Natural killer cell (primary cell): ENCODE results near the gene CDH6. TPM values are rescaled to one million over a fixed set of nuclear protein-coding genes. Genes with fewer than 3 reads are reported as not detected.

Source experiments
- ATAC-seq, 3 donors: fragments of 150-1000 bp in 2 of 3; fragments of 200-7000 bp in 1 of 3; cut with Tn5 transposase; 1 replicate in 1 of 3; 2 replicates in 2 of 3; pipeline ENCODE4 v1.10.0; 2021; ENCODE audit warnings: mild to moderate bottlenecking in 2 of 3, moderate library complexity in 2 of 3
- DNase-seq, 2 donors: peaks; one replicate each; pipeline versions ENCODE4 v3.0.0 to v3.0.0-alpha.2; 2013 to 2021; ENCODE audit warnings: mixed read lengths in 1 of 2
- H3K27ac ChIP-seq: one replicate; pipeline ENCODE4 v1.5.1; 2013; ENCODE audit warnings: mild to moderate bottlenecking, low read length
- H3K27me3 ChIP-seq: one replicate; pipeline ENCODE4 v1.6.1; 2013; ENCODE audit warnings: low read length; ENCODE audit not compliant: control insufficient read depth, insufficient read depth
- H3K36me3 ChIP-seq: one replicate; pipeline ENCODE4 v1.6.1; 2013; ENCODE audit warnings: low read length; ENCODE audit not compliant: control insufficient read depth, insufficient read depth
- H3K4me1 ChIP-seq: one replicate; pipeline ENCODE4 v1.6.1; 2013; ENCODE audit warnings: low read length; ENCODE audit not compliant: control insufficient read depth, insufficient read depth
- H3K4me3 ChIP-seq: one replicate; pipeline ENCODE4 v1.5.1; 2013; ENCODE audit warnings: low read length
- H3K9me3 ChIP-seq: one replicate; pipeline ENCODE4 v1.6.1; 2013; ENCODE audit warnings: low read length; ENCODE audit not compliant: control insufficient read depth, insufficient read depth
- H3K27ac Mint-ChIP-seq, 2 donors: one replicate each; pipeline ENCODE4 v1.8.0; 2022; ENCODE audit warnings: mild to moderate bottlenecking in 2 of 2, mixed read lengths in 2 of 2, moderate library complexity in 1 of 2
- H3K27me3 Mint-ChIP-seq, 2 donors: one replicate each; pipeline ENCODE4 v1.8.0; 2022; ENCODE audit warnings: low read depth in 2 of 2, mixed read lengths in 2 of 2
- H3K36me3 Mint-ChIP-seq: one replicate; pipeline ENCODE4 v1.8.0; 2022; ENCODE audit warnings: mixed read lengths
- H3K4me1 Mint-ChIP-seq, 2 donors: one replicate each; pipeline ENCODE4 v1.8.0; 2022; ENCODE audit warnings: mixed read lengths in 2 of 2
- H3K4me3 Mint-ChIP-seq: one replicate; pipeline ENCODE4 v1.8.0; 2022; ENCODE audit warnings: mild to moderate bottlenecking, moderate library complexity, mixed read lengths
- H3K9me3 Mint-ChIP-seq, 2 donors: one replicate each; pipeline ENCODE4 v1.8.0; 2022; ENCODE audit warnings: mixed read lengths in 2 of 2
- CTCF ChIP-seq: fragments of 200-600 bp; IDR thresholded peaks from one replicate; pipeline ENCODE4 v1.8.0; 2022; ENCODE audit warnings: antibody characterized with exemption
- WGBS: methylation state at CpG from one replicate; pipeline ENCODE4 v1.1.7; 2013; ENCODE audit warnings: missing lambda C conversion rate; ENCODE audit not compliant: insufficient coverage; 5-methylcytosine and 5-hydroxymethylcytosine counted together
- intact Hi-C: fragments of 100-400 bp; cut with micrococcal nuclease; formaldehyde crosslinking; loops from one replicate; pipeline ENCODE4 v1.14.2; 2022
- total RNA-seq, 4 donors: library from RNA; stranded (reverse); fragments of 120-200 nt in 1 of 4; gene quantifications; one replicate each; pipeline versions ENCODE4 v1.2.3 to v1.2.4, GENCODE V29; 2013 to 2022

The CDH6 gene
- total RNA-seq, 3 donors from 2014 or later (not counting 1 experiment from before 2014, with no cell fraction given) = not detected

DNA sequence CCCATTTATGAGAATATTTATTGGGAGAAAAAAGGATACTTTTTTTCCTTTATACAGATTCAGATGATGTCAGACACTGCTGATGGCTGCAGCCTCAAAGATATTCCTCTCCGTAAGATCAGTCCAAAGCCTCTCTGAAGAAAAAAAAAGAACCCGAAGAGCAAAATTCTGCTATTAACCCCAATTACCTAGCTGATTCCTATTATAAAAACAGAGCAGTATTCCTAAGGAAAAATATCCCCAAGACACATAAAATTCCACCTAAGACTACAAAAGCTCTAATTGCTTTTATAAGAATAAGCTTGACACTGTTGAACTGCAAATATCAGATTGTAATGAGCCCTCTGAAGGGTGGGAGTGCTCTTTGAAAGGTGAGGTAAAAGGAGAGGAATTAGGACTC is 138.7 kb downstream of the CDH6 start:
- intact Hi-C loops = no loop called here
- Histone ChIP-seq H3K4me3 (no peak overlapping the region), H3K36me3 (no peaks in the 10 kb centered on the region), H3K9me3 (no peaks in the 10 kb centered on the region), H3K27me3 (no peaks in the 10 kb centered on the region), H3K27ac (no peak overlapping the region), H3K4me1 (no peaks in the 10 kb centered on the region)
- Mint-ChIP-seq H3K27me3 (no peaks in the 10 kb centered on the region), H3K4me3 (no peak overlapping the region), H3K9me3 (peaks cover 0 to 2% of the 10 kb centered on the region in 2 donors), H3K36me3 (no peaks in the 10 kb centered on the region), H3K27ac (no peak overlapping the region), H3K4me1 (no peaks in the 10 kb centered on the region)
- TF ChIP-seq CTCF = no peak
- DNase-seq (no peak), ATAC-seq (no peak)
- WGBS = 94% methylated on average over 1 of the region's 2 CpGs

DNA sequence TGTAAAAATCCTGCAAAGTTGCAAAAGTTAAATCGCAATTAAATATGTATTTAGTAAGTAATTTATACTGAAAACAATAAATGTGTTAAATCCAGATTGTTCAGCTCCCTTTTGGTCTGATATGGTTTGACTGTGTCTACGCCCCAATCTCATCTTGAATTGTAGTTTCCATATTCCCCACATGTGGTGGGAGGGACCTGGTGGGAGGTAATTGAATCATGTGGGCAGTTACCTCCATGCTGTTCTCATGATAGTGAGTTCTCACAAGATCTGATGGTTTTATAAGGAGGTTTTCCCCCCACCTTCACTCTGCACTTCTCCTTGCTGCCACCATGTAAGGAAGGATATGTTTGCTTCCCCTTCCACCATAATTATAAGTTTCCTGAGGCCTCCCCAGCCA is 140.0 kb downstream of the CDH6 start:
- Mint-ChIP-seq H3K9me3 (peaks cover 0 to 2% of the 10 kb centered on the region in 2 donors), H3K4me1 (no peaks in the 10 kb centered on the region), H3K27me3 (no peaks in the 10 kb centered on the region), H3K4me3 (no peak overlapping the region), H3K36me3 (no peaks in the 10 kb centered on the region), H3K27ac (no peak overlapping the region)
- ATAC-seq = no peak
- DNase-seq = no peak
- H3K9me3 ChIP-seq = no peaks in the 10 kb centered on the region
- no peaks in the 10 kb centered on the region for H3K36me3 ChIP-seq
- no peaks in the 10 kb centered on the region for H3K4me1 ChIP-seq
- H3K4me3 ChIP-seq = no peak overlapping the region
- H3K27ac ChIP-seq = no peak overlapping the region
- intact Hi-C loops = no loop called here
- TF ChIP-seq CTCF = no peak
- 80% methylated on average over 1 of the region's 2 CpGs for WGBS
- H3K27me3 ChIP-seq = no peaks in the 10 kb centered on the region

DNA sequence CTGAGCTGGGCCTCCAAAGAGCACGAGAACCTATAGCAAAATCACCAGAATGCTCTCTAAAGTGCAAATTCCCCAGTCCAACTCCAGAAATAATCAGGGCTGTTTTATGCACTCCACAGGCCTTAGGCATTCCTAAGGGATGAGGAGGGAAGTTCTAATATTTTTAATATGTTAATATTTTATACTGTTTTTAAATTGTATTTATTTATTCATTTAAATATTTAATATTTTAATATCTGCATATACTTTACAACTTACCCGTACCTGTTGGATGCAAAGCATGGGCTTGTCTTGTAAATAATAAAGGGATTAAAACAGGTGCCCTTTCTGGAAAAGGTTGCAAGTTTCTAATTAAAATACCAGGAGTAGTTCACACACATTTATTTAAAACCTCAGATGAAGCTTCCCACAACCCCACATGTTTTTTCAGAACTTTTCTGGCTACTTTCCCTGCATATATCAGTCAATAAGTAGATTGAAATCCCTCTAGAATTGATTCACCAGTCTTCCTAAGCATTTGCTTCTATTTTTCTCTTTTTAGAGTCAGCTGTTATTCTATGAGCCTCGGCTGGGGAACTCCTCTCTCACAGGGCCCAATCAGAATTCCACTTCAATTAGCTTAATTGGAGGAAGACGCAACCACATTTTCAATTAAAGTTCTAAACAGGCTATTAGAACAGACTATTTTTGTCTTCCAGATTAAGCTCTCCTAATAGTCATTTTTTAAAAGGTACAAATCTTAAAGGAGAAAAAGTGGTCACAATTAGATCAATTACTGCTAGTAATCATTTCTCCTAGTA is 140.8 kb downstream of the CDH6 start:
- Histone ChIP-seq H3K9me3 (no peaks in the 10 kb centered on the region), H3K27me3 (no peaks in the 10 kb centered on the region), H3K36me3 (no peaks in the 10 kb centered on the region), H3K4me3 (no peak overlapping the region), H3K27ac (no peak overlapping the region), H3K4me1 (no peaks in the 10 kb centered on the region)
- no peaks in the 10 kb centered on the region for H3K27me3 Mint-ChIP-seq
- H3K9me3 Mint-ChIP-seq = peaks cover 0 to 2% of the 10 kb centered on the region in 2 donors
- DNase-seq (no peak), ATAC-seq (no peak)
- no peaks in the 10 kb centered on the region for H3K4me1 Mint-ChIP-seq
- H3K4me3 Mint-ChIP-seq = no peak overlapping the region
- no peak overlapping the region for H3K27ac Mint-ChIP-seq
- TF ChIP-seq CTCF = no peak
- intact Hi-C loops = no loop called here
- H3K36me3 Mint-ChIP-seq = no peaks in the 10 kb centered on the region
- WGBS = 83% methylated on average over 3 of the region's 4 CpGs

- intact Hi-C loops = no loop called here
- TF ChIP-seq CTCF = no peak
These were observed 142.0 kb downstream of the CDH6 start for GRCh38 chr5:31335456-31335855.

More at GRCh38 chr5:31335456-31335855, 142.0 kb downstream of the CDH6 start:
- H3K36me3 Mint-ChIP-seq = no peaks in the 10 kb centered on the region
- Histone ChIP-seq H3K9me3 (no peaks in the 10 kb centered on the region), H3K4me1 (no peaks in the 10 kb centered on the region), H3K36me3 (no peaks in the 10 kb centered on the region), H3K27me3 (no peaks in the 10 kb centered on the region), H3K4me3 (no peak overlapping the region), H3K27ac (no peak overlapping the region)
- H3K4me3 Mint-ChIP-seq = no peak overlapping the region
- no peak overlapping the region for H3K27ac Mint-ChIP-seq
- ATAC-seq = no peak
- DNase-seq = no peak
- no peaks in the 10 kb centered on the region for H3K27me3 Mint-ChIP-seq
- H3K9me3 Mint-ChIP-seq = no peaks in the 10 kb centered on the region
- no peaks in the 10 kb centered on the region for H3K4me1 Mint-ChIP-seq
